ENCODE measurements around the gene CDC42BPA.

DNA sequence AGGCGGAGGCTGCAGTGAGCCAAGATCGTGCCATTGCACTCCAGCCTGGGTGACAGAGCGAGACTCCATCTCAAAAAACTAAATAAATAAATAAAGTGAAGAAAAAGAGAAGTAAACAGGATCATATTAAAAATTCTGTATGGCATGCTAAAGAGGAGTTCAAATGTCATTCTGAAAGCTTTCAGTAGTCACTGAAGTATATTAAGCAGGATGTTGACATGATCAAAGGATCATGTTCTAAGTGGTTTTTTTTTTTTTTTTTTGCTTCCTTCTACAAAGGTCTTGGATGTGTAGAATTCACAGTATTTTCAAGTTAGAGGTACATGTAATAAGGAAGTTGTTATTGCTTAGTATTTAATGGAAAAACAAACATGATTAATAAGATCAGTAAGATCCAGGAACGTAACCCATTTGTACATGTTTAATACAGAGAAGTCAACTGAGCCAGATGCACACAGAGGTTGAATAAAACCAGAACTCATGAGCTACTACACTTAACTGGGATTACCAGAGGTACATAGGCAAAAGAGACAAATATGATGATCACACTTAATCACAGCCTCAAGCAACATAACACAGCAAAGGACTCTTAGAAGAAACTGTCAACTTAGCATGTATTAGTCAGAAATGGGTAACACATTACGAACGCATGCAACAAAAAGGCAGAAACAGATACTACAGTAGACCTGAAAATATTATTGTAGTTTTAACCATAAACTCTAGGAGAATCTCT lies 12.2 kb downstream of the CDC42BPA start:
- TF ChIP-seq GATA2 (IDR thresholded peaks at IDR 0.05; ENCODE audit: low read depth, low read length) (no peak), GATA3 (IDR thresholded peaks at IDR 0.05; ENCODE audit: low read depth, low read length) (no peak)

Measured in SH-SY5Y (cell line).